A549 (cell line): Measurements from ENCODE around the gene GOT1.

Experiments used
- CBX2 ChIP-seq: fragments of 200-600 bp; sonication (generic); IDR thresholded peaks from 2 replicates; pipeline ENCODE4 v1.6.1; 2016; ENCODE audit warnings: low read depth, mild to moderate bottlenecking, borderline replicate concordance
- CHD4 ChIP-seq: fragments of 200-600 bp; sonication (generic); IDR thresholded peaks from 2 replicates; pipeline ENCODE4 v1.6.1; 2016; ENCODE audit warnings: antibody characterized with exemption, mild to moderate bottlenecking, borderline replicate concordance
- CTCF ChIP-seq: fragments of >200 bp; sonication (Bioruptor Twin); formaldehyde crosslinking; IDR thresholded peaks from 3 replicates; pipeline ENCODE4 v1.5.1; 2016
- USF2 ChIP-seq: fragments of 450-650 bp; IDR thresholded peaks from 2 replicates; pipeline ENCODE4 v1.6.1; 2014; ENCODE audit warnings: antibody characterized with exemption

DNA sequence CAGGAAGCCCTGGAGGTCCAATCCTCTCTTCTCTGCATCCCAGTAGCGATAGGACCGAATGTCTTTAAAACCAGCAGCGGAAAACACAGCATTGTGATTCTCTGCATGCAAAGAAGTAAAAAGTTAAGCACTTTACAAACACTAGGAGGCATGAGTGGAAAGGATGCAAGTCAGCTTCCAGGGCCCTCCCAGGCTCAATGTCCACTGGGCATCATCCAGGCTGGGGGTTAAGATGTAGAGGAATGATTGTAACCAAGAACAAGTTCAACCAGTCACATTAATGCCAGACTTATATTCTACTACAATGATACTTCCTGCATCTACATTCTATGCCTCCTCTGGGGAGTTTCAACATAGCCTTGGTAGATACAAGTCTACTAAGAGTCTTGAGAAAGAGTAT, 24.3 kb downstream of the GOT1 start:
- no peak for TF ChIP-seq CTCF
- TF ChIP-seq CHD4 = no peak
- no peak for TF ChIP-seq CBX2
- no peak for TF ChIP-seq USF2
